ENCODE data around the gene RAB37. TPM values are rescaled to one million over a fixed set of nuclear protein-coding genes. Genes with fewer than 3 reads are reported as not detected.

The RAB37 gene
- polyA plus RNA-seq, 4 donors, result 4.0 to 6.0 (median 5.4) TPM

Other genes with a start within 250 kb of the RAB37 start
- under 1 TPM; 0.07 to 0.19 (median 0.14) TPM for gene CD300LB, start 205.8 kb upstream of the RAB37 start, polyA plus RNA-seq (ENCODE audit: insufficient read length in 4 of 4)
- under 1 TPM; 0.51 to 0.58 (median 0.53) TPM for gene CD300C, start 191.1 kb upstream of the RAB37 start, polyA plus RNA-seq (ENCODE audit: insufficient read length in 4 of 4)
- gene CD300H, start 169.7 kb upstream of the RAB37 start, polyA plus RNA-seq (ENCODE audit: insufficient read length in 4 of 4), result under 1 TPM in 1 of 4 donors, not detected in 3; 0.23 TPM
- not detected for gene CD300LD, start 145.0 kb upstream of the RAB37 start, polyA plus RNA-seq (ENCODE audit: insufficient read length in 4 of 4)
- under 1 TPM; 0.10 to 0.23 (median 0.22) TPM for gene CD300E, start 113.5 kb upstream of the RAB37 start, polyA plus RNA-seq (ENCODE audit: insufficient read length in 4 of 4)
- under 1 TPM; 0.16 to 0.50 (median 0.27) TPM for gene CD300LF, start 24.3 kb upstream of the RAB37 start, polyA plus RNA-seq (ENCODE audit: insufficient read length in 4 of 4)
- gene NHERF1, start 11.4 kb downstream of the RAB37 start, polyA plus RNA-seq (ENCODE audit: insufficient read length in 4 of 4), result 100 to 1,000 TPM; 165 to 210 (median 175) TPM
- gene NAT9, start 39.1 kb downstream of the RAB37 start, polyA plus RNA-seq (ENCODE audit: insufficient read length in 4 of 4), result 10 to 100 TPM; 41.6 to 47.2 (median 43.9) TPM
- gene GRIN2C, start 122.6 kb downstream of the RAB37 start, polyA plus RNA-seq (ENCODE audit: insufficient read length in 4 of 4), result under 1 TPM; 0.13 to 0.28 (median 0.22) TPM
- gene FDXR, start 135.7 kb downstream of the RAB37 start, polyA plus RNA-seq (ENCODE audit: insufficient read length in 4 of 4), result 1 to 10 TPM; 6.6 to 9.8 (median 7.5) TPM
- gene FADS6, start 156.4 kb downstream of the RAB37 start, polyA plus RNA-seq (ENCODE audit: insufficient read length in 4 of 4), result under 1 TPM; 0.26 to 0.67 (median 0.45) TPM
- gene USH1G, start 186.0 kb downstream of the RAB37 start, polyA plus RNA-seq (ENCODE audit: insufficient read length in 4 of 4), result under 1 TPM; 0.69 to 0.91 (median 0.74) TPM
- under 1 TPM in 2 of 4 donors, not detected in 2; 0.03 to 0.10 TPM for gene OTOP2, start 187.0 kb downstream of the RAB37 start, polyA plus RNA-seq (ENCODE audit: insufficient read length in 4 of 4)
- not detected for gene OTOP3, start 198.6 kb downstream of the RAB37 start, polyA plus RNA-seq (ENCODE audit: insufficient read length in 4 of 4)
- 10 to 100 TPM; 12.6 to 16.3 (median 14.7) TPM for gene HID1, start 235.5 kb downstream of the RAB37 start, polyA plus RNA-seq (ENCODE audit: insufficient read length in 4 of 4)